Stimulated activated CD8-positive, alpha-beta memory T cell treated with anti-CD3 and anti-CD28 coated beads, Interleukin-12 subunit alpha, Interleukin-12 subunit beta, amount 100 ng/mL, for 1 hour (primary cell): ENCODE results near the gene MOV10L1.

Experiments used
- DNase-seq: peaks from one replicate; pipeline ENCODE4 v3.0.0-alpha.2; 2020; ENCODE audit warnings: low read depth

MOV10L1 gene

GRCh38 chr22:50189849-50190181 lies 100.0 kb downstream of the MOV10L1 start:
- no peak for DNase-seq

GRCh38 chr22:50190182-50190940 lies 100.6 kb downstream of the MOV10L1 start:
- DNase-seq, result peak; percentile 63

- peak; percentile 58 for DNase-seq
Observed at GRCh38 chr22:50190941-50191741, 101.3 kb downstream of the MOV10L1 start.

GRCh38 chr22:50192436-50193204 lies 102.8 kb downstream of the MOV10L1 start:
- DNase-seq, result no peak

GRCh38 chr22:50193621-50194020 lies 103.8 kb downstream of the MOV10L1 start:
- no peak for DNase-seq

- no peak for DNase-seq
Observed at GRCh38 chr22:50194037-50194805, 104.4 kb downstream of the MOV10L1 start.

DNA sequence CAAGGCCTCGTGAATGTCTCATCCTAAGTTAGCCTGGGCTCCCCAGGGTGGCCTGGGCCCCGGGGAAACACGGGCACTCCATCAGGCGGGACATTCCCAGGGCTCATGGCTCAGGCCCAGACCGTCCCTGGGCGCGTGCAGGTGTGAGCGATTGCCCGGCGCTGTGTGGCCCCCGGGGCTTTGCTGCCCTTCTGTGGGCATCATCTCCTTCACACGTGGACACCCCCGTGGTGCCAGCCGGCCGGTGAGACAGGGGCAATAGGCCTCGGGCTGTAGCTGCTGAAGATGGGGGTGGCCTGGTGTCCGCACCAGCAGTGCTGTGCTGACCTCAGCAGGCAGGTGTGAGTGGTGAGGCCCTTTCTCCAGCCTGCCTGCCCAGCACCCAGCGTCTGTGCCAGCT lies 106.5 kb downstream of the MOV10L1 start:
- no peak for DNase-seq

DNA sequence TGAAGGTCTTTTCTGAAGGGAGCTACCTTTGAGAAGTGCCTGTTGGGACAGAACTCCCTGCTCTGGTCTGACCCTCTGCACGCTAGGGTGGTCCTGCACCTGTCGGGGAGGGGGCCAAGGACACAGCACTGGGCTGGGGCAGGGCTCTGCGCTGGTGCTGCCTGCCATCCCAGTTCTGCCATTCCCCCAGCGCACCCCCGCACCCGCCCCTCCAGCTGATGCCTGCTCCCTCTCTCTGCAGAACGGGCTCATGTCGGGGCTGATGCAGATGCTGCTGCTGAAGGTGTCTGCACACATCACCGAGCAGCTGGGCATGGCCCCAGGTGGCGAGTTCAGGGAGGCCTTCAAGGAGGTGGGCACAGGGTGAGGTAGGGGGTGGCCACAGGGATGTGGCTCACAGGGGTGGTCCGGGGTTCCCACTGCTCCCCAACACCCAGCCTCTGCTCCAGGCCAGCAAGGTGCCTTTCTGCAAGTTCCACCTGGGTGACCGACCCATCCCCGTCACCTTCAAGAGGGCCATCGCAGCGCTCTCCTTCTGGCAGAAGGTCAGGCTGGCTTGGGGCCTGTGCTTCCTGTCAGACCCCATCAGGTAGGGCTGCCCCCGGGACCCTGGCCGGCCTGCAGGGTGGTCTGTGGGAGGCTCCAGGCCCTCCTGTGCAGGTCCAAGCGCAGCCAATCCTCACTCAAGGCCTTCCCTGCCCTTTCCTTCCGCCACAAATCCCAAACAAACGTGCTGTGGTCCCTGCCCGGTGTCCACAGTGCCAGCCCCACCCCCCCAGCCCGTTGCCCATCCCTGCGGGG lies 107.4 kb downstream of the MOV10L1 start:
- no peak for DNase-seq

GRCh38 chr22:50197856-50198623 lies 108.2 kb downstream of the MOV10L1 start:
- no peak for DNase-seq

DNA sequence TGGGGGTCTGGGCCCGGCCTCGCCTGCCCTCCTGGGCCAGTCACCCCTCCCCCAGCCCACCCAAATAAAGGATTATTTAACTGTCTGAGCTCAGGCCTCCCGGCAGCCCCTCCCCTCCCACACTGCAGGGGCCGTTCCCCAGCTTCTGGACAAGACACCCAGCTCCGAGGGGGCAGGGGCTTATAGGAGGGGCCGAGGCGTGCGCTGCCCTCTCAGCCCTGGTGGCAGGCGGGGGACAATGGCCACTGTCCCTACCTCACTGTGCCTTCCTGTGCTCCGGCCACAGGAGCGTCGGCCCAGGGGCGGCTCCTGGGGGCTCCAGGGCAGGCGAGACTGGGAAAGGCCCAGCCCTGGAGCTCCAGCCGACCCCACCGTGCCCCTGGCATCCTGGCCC lies 108.8 kb downstream of the MOV10L1 start:
- DNase-seq, result no peak

DNA sequence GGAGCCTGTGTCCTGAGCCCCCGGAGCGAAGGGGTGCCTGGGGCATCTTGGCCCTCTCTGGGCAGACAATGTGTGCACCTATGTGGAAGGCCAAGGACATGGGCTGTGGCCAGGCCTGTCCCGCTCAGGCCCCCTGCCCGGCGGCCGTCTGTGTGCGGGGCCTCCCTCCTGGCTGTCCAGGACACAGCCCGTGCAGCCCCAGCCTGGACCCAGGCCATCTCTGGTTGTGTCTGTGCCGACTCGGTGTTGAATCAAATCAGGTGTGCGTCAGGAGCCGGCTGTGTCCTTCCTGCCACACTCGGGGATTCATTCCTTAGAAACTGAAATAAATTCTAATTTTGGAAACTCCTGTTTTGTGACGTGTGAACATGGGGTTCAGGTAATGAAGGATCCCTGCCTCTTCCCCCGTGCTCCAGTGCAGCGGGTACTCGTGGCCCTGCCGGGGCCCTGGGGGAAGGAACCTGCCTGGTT lies 109.5 kb downstream of the MOV10L1 start:
- DNase-seq, result no peak

GRCh38 chr22:50199829-50200460 lies 110.1 kb downstream of the MOV10L1 start:
- no peak for DNase-seq

DNA sequence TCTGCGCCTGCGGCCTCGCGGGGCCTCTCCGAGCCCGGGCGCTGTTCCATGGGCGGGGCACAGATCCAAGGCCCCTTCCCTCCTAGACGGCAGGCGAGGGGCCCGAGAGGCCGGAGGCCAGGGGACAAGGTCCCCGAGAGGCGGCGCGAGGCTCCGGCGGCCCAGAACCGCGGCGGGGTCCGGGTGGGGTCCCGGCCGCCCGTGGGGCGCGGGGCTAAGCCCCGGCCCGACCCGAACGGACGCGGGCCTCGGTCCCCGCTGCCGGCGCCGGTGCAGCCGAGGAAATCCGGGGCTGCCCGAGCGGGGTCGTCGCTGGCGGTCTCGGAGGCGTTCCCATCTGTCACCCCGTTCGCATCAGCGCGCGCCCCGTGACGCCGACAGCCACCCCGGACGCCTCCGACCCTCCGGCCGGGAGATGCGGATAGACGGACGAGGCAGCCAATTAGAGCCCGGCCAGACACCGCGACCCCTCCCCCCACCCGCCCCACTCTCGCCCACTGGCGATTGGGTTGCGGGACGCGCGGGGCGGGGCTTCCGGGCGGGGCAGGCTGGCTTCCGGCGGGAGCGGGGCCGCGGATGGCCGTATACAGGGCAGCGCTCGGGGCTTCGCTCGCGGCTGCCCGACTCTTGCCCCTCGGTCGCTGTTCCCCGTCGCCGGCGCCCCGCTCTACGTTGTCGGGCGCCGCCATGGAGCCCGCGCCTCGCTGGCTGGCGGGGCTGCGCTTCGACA lies 110.8 kb downstream of the MOV10L1 start, which contains the start of gene SELENOO:
Gene SELENOO (plus strand): TSS at position 551 of the 730 bp plus-strand sequence. CDS start 26 bp downstream, at position 577.
- DNase-seq, result peak; percentile 82

- no peak for DNase-seq
Observed at GRCh38 chr22:50201191-50202129, 111.7 kb downstream of the MOV10L1 start.

DNA sequence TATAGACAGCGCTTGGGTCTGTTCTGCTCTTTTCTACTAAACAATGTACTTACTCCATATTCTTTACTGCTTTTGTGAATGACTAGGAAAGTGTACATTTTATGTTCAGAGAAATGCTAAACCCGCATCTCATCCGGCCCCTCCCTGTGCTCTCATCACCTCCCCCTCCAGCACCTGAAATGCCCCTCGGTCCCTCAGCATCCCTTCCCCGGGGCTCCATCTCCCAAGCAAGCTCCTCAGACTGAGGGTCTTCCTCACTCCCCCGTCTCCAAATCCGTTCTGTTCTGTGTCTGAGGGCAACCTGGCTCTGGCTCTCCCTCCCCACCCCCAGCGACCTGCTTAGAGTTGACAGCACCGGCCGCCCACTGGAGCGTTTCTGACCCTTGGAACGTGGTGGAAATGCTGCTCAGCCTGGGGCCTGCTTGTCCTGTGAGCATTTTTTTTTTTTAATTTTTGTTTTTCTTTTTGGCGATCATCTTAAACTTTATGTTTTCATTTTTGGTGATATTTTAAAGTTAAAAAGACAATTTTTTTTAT lies 112.4 kb downstream of the MOV10L1 start:
- DNase-seq, result no peak

GRCh38 chr22:50203288-50203687 lies 113.5 kb downstream of the MOV10L1 start:
- no peak for DNase-seq

- DNase-seq, result no peak
Observed at GRCh38 chr22:50204571-50204970, 114.8 kb downstream of the MOV10L1 start.
